ENCODE measurements around the gene RPGR. TPM values are rescaled to one million over a fixed set of nuclear protein-coding genes. Genes with fewer than 3 reads are reported as not detected.

RPGR gene
- total RNA-seq, 5 donors from 2014 or later (not counting 1 experiment from before 2014, with no cell fraction given) = 8.1 to 31.2 (median 9.4) TPM

- POLR2A ChIA-PET = no interaction called here
- Histone ChIP-seq H3K4me1 (ENCODE audit: control insufficient read depth in 1 of 2, extremely low read depth in 1 of 2, insufficient read depth in 2 of 2, low read length in 2 of 2) (no peaks in the 10 kb centered on the region), H3K27me3 (replicated peaks in 1 of 2; ENCODE audit: control insufficient read depth in 2 of 2, extremely low read depth in 1 of 2, insufficient read depth in 2 of 2, low read length in 1 of 2) (peaks cover 0 to 2% of the 10 kb centered on the region in 2 experiments), H3K27ac (ENCODE audit: low read length) (no peak overlapping the region), H3K36me3 (ENCODE audit: control insufficient read depth in 2 of 2, extremely low read depth in 1 of 2, insufficient read depth in 1 of 2, low read length in 1 of 2) (no peaks in the 10 kb centered on the region), H3K9me3 (no peaks in the 10 kb centered on the region), H3K4me3 (ENCODE audit: control insufficient read depth in 1 of 2, extremely low read depth in 1 of 2, low read length in 1 of 2) (no peak overlapping the region)
- Mint-ChIP-seq H3K27me3 (peaks cover 0 to 27% of the 10 kb centered on the region in 2 donors), H3K36me3 (no peaks in the 10 kb centered on the region), H3K27ac (no peak overlapping the region), H3K4me3 (no peak overlapping the region), H3K4me1 (no peaks in the 10 kb centered on the region), H3K9me3 (no peaks in the 10 kb centered on the region)
- ATAC-seq (replicated peaks in 1 of 4) (no peak), DNase-seq (no peak)
- no CpG with 5 or more reads among the region's 3 CpGs for whole genome bisulfite sequencing (ENCODE audit: insufficient coverage)
- CTCF ChIA-PET = no interaction called here
Observed at GRCh38 chrX:38365954-38366353, 38.6 kb upstream of the RPGR start.

- Mint-ChIP-seq H3K4me1 (no peaks in the 10 kb centered on the region), H3K27me3 (peaks cover 0 to 15% of the 10 kb centered on the region in 2 donors), H3K9me3 (no peaks in the 10 kb centered on the region), H3K36me3 (no peaks in the 10 kb centered on the region), H3K4me3 (no peak overlapping the region), H3K27ac (no peak overlapping the region)
- no peak for ATAC-seq (replicated peaks in 1 of 4)
- no peaks in the 10 kb centered on the region for H3K36me3 ChIP-seq (ENCODE audit: control insufficient read depth in 2 of 2, extremely low read depth in 1 of 2, insufficient read depth in 1 of 2, low read length in 1 of 2)
- H3K27me3 ChIP-seq (replicated peaks in 1 of 2; ENCODE audit: control insufficient read depth in 2 of 2, extremely low read depth in 1 of 2, insufficient read depth in 2 of 2, low read length in 1 of 2) = no peaks in the 10 kb centered on the region
- CTCF ChIA-PET = no interaction called here
- H3K4me1 ChIP-seq (ENCODE audit: control insufficient read depth in 1 of 2, extremely low read depth in 1 of 2, insufficient read depth in 2 of 2, low read length in 2 of 2) = no peaks in the 10 kb centered on the region
- no peak overlapping the region for H3K27ac ChIP-seq (ENCODE audit: low read length)
- no peaks in the 10 kb centered on the region for H3K9me3 ChIP-seq
- no peak overlapping the region for H3K4me3 ChIP-seq (ENCODE audit: control insufficient read depth in 1 of 2, extremely low read depth in 1 of 2, low read length in 1 of 2)
- POLR2A ChIA-PET = no interaction called here
- DNase-seq = no peak
Observed at GRCh38 chrX:38363046-38363445, 35.7 kb upstream of the RPGR start.

GRCh38 chrX:38357747-38358673 lies 30.7 kb upstream of the RPGR start:
- CTCF ChIA-PET = no interaction called here
- Mint-ChIP-seq H3K27ac (no peak overlapping the region), H3K4me1 (no peaks in the 10 kb centered on the region), H3K4me3 (no peak overlapping the region), H3K27me3 (peaks cover 0 to 12% of the 10 kb centered on the region in 2 donors), H3K9me3 (no peaks in the 10 kb centered on the region), H3K36me3 (no peaks in the 10 kb centered on the region)
- no peaks in the 10 kb centered on the region for H3K4me1 ChIP-seq (ENCODE audit: control insufficient read depth in 1 of 2, extremely low read depth in 1 of 2, insufficient read depth in 2 of 2, low read length in 2 of 2)
- no peaks in the 10 kb centered on the region for H3K36me3 ChIP-seq (ENCODE audit: control insufficient read depth in 2 of 2, extremely low read depth in 1 of 2, insufficient read depth in 1 of 2, low read length in 1 of 2)
- POLR2A ChIA-PET = no interaction called here
- ATAC-seq (replicated peaks in 1 of 4) (no peak), DNase-seq (no peak)
- H3K27me3 ChIP-seq (replicated peaks in 1 of 2; ENCODE audit: control insufficient read depth in 2 of 2, extremely low read depth in 1 of 2, insufficient read depth in 2 of 2, low read length in 1 of 2) = no peaks in the 10 kb centered on the region
- WGBS (ENCODE audit: insufficient coverage) = no CpG with 5 or more reads among the region's 4 CpGs
- no peak overlapping the region for H3K27ac ChIP-seq (ENCODE audit: low read length)
- no peaks in the 10 kb centered on the region for H3K9me3 ChIP-seq
- no peak overlapping the region for H3K4me3 ChIP-seq (ENCODE audit: control insufficient read depth in 1 of 2, extremely low read depth in 1 of 2, low read length in 1 of 2)

GRCh38 chrX:38356401-38356800 lies 29.1 kb upstream of the RPGR start:
- H3K9me3 ChIP-seq = no peaks in the 10 kb centered on the region
- H3K27me3 Mint-ChIP-seq = peaks cover 0 to 12% of the 10 kb centered on the region in 2 donors
- H3K4me1 ChIP-seq (ENCODE audit: control insufficient read depth in 1 of 2, extremely low read depth in 1 of 2, insufficient read depth in 2 of 2, low read length in 2 of 2) = no peaks in the 10 kb centered on the region
- H3K9me3 Mint-ChIP-seq = no peaks in the 10 kb centered on the region
- H3K4me1 Mint-ChIP-seq = no peaks in the 10 kb centered on the region
- no peak for ATAC-seq (replicated peaks in 1 of 4)
- no CpG with 5 or more reads among the region's 8 CpGs for WGBS (ENCODE audit: insufficient coverage)
- no peak overlapping the region for H3K4me3 Mint-ChIP-seq
- no peaks in the 10 kb centered on the region for H3K36me3 Mint-ChIP-seq
- no peaks in the 10 kb centered on the region for H3K27me3 ChIP-seq (replicated peaks in 1 of 2; ENCODE audit: control insufficient read depth in 2 of 2, extremely low read depth in 1 of 2, insufficient read depth in 2 of 2, low read length in 1 of 2)
- H3K27ac Mint-ChIP-seq = no peak overlapping the region
- ChIA-PET CTCF (no interaction called here), POLR2A (no interaction called here)
- DNase-seq = no peak
- no peak overlapping the region for H3K4me3 ChIP-seq (ENCODE audit: control insufficient read depth in 1 of 2, extremely low read depth in 1 of 2, low read length in 1 of 2)
- H3K27ac ChIP-seq (ENCODE audit: low read length) = no peak overlapping the region
- no peaks in the 10 kb centered on the region for H3K36me3 ChIP-seq (ENCODE audit: control insufficient read depth in 2 of 2, extremely low read depth in 1 of 2, insufficient read depth in 1 of 2, low read length in 1 of 2)

GRCh38 chrX:38352362-38352761 lies 25.1 kb upstream of the RPGR start, which contains the start of gene OTC:
Gene OTC, plus strand, starts transcription at chrX:38352604. Its CDS starts 93 bp downstream, at chrX:38352697.
- Mint-ChIP-seq H3K27ac (no peak within 1 kb of the TSS), H3K36me3 (no peaks in the 10 kb centered on the region), H3K4me1 (no peaks in the 10 kb centered on the region), H3K4me3 (no peak within 1 kb of the TSS), H3K27me3 (peaks cover 3 to 23% of the 10 kb centered on the region in 2 donors), H3K9me3 (no peaks in the 10 kb centered on the region)
- Histone ChIP-seq H3K4me3 (ENCODE audit: control insufficient read depth in 1 of 2, extremely low read depth in 1 of 2, low read length in 1 of 2) (no peak within 1 kb of the TSS), H3K27me3 (replicated peaks in 1 of 2; ENCODE audit: control insufficient read depth in 2 of 2, extremely low read depth in 1 of 2, insufficient read depth in 2 of 2, low read length in 1 of 2) (peaks cover 0 to 2% of the 10 kb centered on the region in 2 experiments), H3K36me3 (ENCODE audit: control insufficient read depth in 2 of 2, extremely low read depth in 1 of 2, insufficient read depth in 1 of 2, low read length in 1 of 2) (no peaks in the 10 kb centered on the region), H3K9me3 (no peaks in the 10 kb centered on the region), H3K4me1 (ENCODE audit: control insufficient read depth in 1 of 2, extremely low read depth in 1 of 2, insufficient read depth in 2 of 2, low read length in 2 of 2) (no peaks in the 10 kb centered on the region), H3K27ac (ENCODE audit: low read length) (no peak within 1 kb of the TSS)
- ChIA-PET POLR2A (interaction anchor here in 1 of 2 donors (0.6 kb wide), 1 partner anchor 9 kb away, joined by 3 read pairs; no protein-coding TSS in a partner anchor), CTCF (no interaction called here)
- DNase-seq = no peak
- WGBS (ENCODE audit: insufficient coverage) = no CpG with 5 or more reads among the region's 4 CpGs
- no peak for ATAC-seq (replicated peaks in 1 of 4)

GRCh38 chrX:38351346-38351745 lies 24.0 kb upstream of the RPGR start:
- Histone ChIP-seq H3K36me3 (ENCODE audit: control insufficient read depth in 2 of 2, extremely low read depth in 1 of 2, insufficient read depth in 1 of 2, low read length in 1 of 2) (no peaks in the 10 kb centered on the region), H3K27ac (ENCODE audit: low read length) (no peak overlapping the region), H3K4me1 (ENCODE audit: control insufficient read depth in 1 of 2, extremely low read depth in 1 of 2, insufficient read depth in 2 of 2, low read length in 2 of 2) (no peaks in the 10 kb centered on the region), H3K27me3 (replicated peaks in 1 of 2; ENCODE audit: control insufficient read depth in 2 of 2, extremely low read depth in 1 of 2, insufficient read depth in 2 of 2, low read length in 1 of 2) (peaks cover 0 to 2% of the 10 kb centered on the region in 2 experiments), H3K4me3 (ENCODE audit: control insufficient read depth in 1 of 2, extremely low read depth in 1 of 2, low read length in 1 of 2) (no peak overlapping the region), H3K9me3 (no peaks in the 10 kb centered on the region)
- DNase-seq (no peak), ATAC-seq (replicated peaks in 1 of 4) (no peak)
- H3K9me3 Mint-ChIP-seq = no peaks in the 10 kb centered on the region
- H3K27me3 Mint-ChIP-seq = peaks cover 3 to 26% of the 10 kb centered on the region in 2 donors
- no peaks in the 10 kb centered on the region for H3K4me1 Mint-ChIP-seq
- ChIA-PET POLR2A (no interaction called here), CTCF (interaction anchor here in 1 of 2 donors (0.6 kb wide), 1 partner anchor 25 kb away, joined by 4 read pairs; no protein-coding TSS in a partner anchor)
- WGBS (ENCODE audit: insufficient coverage) = no CpG with 5 or more reads among the region's 3 CpGs
- no peaks in the 10 kb centered on the region for H3K36me3 Mint-ChIP-seq
- no peak overlapping the region for H3K27ac Mint-ChIP-seq
- no peak overlapping the region for H3K4me3 Mint-ChIP-seq
